ENCODE measurements around the gene ECHS1.
"Not testable (repeated sequence)": the region's sequence is repeated elsewhere in the genome, so short reads cannot be mapped to it uniquely, and the experiment has no call there.

The ECHS1 gene

DNA sequence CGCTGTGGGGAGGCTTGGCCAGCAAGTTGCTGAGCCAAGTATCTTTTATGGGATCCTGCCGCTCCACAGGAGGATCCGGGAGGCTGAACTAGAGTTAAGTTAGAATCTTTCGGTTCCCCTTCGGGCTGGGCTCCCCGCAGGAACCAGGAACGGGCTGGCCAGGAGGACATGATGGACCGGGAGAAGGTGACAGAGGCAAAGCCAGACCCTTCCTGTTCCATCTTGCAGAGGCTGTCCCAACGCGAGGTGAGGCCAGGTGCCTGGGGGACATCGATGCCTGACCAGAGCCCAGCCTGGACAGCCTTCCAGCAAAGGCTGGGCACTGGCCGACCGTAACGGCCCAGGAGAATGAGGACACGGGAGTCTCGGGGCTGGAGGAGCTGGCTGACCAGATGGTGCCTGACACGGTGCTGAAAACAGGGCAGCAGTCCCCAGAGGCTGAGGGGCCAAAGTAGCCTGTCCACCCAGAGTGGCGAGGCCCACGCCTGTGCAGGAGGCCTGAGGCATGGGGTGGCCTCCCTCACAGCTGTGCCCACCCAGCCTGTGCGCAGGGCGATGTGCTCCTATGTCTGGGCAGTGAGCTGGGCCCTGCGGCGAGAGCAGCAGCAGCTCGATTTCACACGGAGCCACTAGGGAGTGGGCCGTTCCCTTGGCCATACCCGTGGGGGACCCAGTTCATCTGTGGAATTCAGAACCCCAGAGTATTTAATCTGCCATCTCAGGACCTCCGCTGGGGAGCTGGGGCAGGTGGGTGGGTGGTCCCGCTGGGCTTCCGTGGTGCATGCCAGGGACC lies 4.1 kb upstream of the ECHS1 start:
- DNase-seq = no peak

DNA sequence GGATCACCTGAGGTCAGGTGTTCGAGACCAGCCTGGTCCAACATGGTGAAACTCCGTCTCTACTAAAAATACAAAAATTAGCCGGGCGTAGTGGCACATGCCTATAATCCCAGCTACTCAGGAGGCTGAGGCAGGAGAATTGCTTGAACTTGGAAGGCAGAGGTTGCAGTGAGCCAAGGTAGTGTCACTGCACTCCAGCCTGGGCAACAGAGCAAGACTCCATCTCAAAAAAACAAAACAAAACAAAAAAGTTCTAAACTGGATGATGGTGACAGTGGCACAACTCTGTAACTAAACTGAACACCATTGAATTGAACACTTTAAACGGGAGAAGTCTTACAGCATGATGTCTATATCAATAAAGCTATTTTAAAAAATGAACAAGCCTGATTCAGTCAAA lies 3.0 kb upstream of the ECHS1 start:
- DNase-seq = not testable (repeated sequence)

DNA sequence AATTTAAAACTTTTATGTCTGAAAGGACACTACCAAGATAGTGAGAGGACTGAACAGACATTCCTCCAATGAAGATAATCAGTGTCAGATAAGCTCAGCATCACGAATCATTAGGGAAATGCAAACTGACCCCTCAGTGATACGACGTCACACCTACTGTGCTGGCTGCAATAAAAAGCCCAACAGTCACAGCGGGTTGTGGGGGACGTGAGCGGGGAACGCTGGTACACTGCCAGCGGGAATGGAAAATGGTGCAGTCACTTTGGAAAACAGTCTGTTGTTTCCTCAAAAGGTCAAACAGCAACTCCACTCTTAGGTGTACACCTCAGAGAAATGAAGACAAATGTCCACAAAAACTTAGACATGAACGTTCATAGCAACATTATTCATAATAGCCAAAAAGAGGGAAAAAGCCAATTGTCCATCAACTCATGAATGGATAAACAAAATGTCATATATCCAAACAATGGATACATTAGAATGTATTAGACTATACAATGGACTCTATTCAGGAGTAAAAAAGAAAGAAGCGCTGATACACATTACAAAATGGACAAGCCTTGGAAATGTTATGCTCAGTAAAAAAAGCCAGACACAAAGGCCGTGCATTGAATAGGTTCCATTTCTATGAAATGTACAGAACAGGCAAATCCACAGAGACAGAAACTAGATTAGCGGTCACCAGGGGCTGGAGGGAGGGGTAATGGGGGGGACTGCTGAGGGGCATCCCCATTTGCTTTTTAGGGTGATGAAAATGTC lies 2.4 kb upstream of the ECHS1 start:
- no peak for DNase-seq

DNA sequence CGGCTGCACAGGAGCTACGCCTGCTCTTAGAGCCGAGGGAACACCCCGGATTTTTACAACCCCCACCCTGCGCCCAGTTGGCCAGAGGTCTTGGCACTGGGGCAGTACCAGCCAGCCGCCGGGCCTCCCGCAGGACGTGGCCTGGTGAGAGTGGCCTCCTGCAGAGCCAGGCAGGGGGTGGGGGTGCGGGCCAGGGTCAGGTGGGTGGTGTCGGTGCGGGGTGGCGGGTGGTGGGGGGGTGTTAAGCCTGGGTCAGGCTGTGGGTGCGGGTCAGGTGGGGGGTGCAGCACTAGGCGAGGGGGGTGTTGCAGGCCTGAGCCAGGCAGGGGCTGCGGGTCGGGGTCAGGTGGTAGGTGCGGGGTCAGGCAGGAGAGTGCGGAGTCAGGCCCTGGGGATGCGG lies 647 bp downstream of the ECHS1 start:
- no peak for DNase-seq

DNA sequence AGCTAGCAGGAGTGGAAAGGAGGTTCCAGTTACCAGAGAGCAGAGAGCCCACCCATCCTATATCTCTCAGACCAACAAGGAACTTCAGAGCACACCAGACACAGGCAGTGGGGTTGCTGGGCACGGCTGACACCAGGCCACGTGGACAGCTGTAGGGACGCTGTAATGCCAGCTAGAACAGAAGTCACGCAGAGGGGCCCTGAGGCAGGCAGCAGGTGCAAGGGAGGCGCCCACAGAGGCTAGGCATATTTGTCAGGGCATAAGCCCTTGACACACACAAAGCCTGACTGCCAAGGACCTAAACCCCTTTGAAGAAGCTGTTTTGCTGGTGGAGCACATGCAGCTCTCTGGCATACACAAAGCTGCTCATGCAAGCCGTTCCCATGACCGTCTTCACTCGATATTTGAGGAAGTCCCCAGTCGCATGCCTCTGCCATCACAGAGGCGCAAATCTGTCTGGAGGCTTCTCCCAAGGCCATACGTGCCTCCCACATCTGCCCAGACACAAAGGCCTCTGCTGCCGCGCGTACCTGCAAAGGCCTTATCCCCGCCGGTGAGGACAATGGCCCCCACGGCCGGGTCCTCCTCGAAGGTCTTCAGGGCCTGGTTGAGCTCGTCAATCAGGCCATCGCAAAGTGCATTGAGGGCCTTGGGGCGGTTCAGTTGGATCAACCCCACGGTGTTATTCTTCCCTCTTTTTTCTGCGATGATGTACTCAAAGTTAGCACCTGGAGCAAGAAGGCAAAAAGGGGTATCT lies 2.9 kb downstream of the ECHS1 start:
- DNase-seq = no peak

DNA sequence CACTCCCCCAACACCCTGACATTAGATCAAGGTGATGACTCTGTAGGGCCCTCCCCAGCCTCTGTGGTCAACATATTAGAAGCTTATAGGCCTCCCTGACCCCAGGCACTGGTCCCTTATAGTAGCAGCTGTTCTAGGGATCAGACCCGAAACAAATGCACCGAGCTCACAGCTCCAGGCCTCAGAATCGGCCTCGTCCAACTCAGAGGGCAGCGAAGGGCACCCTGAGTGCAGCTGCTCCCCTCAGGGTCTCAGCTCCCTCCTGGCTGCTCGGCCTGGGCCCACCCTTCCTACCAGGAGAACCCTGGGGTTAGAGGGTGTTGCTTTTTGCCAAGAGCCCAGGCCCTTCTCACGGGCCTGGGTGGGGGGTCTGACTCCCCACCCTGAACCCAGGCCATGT lies 5.0 kb downstream of the ECHS1 start:
- no peak for DNase-seq

DNA sequence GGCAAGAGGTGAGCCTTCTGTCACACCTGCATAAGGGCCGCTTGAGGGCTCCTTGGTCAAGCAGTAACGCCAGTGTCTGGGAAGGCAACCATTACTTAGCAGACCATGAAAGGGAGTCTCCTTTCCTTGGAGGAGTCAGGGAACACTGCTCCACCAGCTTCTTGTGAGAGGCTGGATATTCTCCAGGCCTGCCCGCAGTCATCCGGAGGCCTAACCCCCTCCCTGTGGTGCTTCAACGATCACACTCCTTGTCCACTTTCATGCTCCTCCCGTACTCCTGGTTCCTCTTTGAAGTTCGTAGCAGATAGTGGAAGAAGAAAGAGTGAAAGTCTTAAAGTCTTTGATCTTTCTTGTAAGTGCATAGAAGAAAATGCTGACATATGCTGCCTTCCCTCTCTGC lies 5.7 kb downstream of the ECHS1 start:
- DNase-seq = not testable (repeated sequence)

DNA sequence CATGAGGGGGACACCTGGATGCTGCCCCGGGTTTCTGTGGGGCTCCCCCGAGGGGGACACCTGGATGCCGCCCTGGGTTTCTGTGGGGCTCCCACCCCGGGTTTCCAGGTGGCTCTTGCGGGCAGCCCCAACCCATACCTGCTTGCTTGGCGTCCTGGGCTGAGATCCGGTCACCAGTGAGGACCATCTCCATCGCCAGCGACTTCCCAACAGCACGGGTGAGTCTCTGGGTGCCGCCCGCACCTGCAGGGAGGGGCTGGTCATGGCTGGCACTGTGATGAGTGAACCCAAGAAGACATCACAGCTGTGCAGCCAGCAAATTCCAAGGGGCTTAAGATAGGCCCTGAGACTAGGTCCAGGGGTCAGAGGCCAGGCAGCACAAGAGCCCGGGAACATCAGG lies 6.4 kb downstream of the ECHS1 start:
- DNase-seq = no peak

DNA sequence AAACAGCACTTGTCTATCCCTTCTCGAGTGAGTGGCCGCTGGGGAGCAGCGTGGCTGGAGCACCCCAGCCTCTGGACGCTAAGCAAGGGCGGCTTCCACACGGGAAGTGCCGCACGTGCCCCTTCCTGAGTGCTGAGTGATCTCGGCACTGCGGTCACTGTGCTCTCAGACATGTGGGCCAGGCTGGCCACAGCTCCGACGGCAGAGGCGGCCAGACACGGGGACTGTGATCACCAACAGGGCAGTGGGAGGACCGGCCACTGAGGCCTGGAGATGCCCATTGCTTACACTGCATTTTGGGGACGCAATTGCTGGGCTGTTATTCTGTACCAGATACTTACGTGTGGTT lies 7.0 kb downstream of the ECHS1 start:
- DNase-seq = no peak

DNA sequence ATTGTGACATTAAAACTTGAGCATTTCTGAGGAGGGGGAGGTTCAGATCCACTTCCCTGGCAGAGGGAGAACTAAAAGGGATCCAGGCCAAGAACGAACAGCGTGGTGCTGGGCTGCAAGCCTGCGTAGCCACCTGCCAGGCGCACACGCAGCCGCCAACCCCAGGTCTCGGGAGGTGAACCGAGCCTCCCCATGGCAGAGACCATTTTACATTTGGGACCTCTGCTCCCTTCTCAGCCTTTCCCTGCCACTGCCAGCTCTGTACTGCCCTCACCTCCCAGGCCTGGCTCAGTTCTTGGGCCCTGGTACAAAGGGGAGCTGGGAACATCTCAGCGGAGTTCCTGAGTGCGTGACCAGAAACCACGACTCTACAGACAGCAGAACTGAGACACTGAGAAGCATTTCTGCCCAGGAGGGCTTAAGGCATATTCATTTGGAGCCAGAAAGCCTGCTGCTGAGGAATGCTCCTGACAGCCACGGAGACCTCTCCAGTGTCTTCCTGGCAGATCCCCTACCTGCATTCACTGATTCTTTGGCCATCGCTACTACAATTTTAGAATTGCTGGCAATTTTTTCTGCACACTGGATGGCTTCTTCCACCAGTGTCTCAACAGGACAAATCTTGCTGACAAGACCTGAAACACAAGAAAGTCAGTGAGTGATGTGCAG lies 7.6 kb downstream of the ECHS1 start:
- DNase-seq = no peak

DNA sequence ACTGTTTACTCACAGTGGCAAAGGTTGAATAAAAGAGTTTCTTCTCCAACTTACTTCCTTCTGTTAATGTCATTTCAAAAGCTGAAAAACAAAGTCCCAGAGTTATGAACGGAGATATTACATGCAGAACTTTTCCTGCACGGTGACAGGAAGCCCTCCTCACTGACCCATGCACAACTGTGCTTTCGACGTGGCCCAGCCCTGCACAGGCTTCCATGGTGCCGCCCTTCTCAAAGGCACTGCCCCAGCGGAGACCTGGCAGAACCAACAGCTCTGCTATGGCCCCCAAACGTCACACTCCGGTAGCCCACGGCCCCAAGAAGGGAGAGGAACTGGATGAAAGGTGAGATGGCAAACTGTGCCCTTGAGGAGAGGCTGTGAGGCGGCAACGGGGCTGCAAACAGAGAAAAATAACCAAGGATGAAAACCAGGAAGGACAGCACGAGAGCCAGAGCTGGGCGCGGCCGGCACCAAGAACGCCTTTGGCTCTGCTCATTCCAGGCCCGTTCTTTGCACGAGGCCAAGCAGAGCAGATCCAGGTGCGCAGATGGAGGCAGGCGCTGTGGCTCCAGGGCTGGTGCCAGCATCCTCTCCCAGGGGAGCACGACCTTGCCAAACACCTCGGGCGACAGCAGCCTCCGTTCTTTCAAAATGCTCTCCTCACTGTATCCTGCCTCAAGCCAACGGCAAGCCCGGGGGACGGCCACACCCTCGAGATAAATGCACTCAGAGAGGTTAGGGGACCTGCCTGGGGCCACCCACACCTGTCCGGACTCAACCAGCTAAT lies 8.3 kb downstream of the ECHS1 start:
- no peak for DNase-seq

DNA sequence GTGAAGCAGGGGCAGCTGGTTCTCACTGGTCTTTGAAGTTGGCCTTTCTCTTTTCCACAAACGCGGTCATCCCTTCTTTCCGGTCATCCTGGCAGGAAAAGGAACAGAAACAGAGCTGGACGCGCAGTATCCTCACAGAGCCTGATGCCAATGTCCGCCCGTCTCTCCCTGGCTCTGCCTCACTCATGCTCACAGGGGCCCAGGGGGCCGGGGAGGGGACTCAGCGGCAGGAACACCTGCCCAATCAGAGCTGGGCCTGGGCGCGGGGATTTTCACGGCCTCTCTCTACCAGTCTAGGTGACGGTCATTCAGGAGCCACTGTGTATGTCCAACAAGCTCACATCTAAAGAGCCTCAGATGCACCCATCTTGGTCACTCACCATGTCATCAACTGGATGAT lies 10.3 kb downstream of the ECHS1 start:
- no peak for DNase-seq

DNA sequence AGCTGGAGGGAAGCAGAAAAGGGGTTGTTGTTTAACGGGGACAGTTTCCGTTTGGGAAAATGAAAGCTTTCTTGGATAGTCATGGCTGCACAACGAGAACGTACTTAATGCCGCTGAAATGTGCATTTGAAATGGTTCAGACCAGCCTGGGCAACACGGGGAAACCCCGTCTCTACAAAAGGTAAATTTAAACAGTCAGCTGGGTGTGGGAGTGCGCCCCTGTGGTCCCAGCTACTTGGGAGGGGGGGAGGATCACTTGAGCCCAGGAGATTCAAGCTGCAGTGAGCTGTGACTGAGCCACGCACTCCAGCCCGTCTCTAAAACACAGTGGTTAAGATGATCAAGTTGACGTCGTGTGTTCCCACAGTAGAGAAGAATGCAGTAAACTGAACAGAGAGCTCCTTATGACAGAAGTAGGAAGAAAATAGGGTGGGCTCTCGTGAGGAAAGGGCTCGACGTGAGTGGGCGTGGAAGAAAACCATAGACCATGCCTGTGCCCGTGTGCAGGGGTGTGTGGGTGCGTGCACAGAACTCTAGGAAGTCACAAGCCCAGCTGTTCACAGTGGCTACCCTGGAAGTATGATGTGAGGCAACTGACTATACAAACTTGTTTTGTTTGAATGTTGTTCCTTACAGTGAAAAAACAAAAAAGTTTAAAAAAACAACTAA lies 11.2 kb downstream of the ECHS1 start:
- DNase-seq = no peak

DNA sequence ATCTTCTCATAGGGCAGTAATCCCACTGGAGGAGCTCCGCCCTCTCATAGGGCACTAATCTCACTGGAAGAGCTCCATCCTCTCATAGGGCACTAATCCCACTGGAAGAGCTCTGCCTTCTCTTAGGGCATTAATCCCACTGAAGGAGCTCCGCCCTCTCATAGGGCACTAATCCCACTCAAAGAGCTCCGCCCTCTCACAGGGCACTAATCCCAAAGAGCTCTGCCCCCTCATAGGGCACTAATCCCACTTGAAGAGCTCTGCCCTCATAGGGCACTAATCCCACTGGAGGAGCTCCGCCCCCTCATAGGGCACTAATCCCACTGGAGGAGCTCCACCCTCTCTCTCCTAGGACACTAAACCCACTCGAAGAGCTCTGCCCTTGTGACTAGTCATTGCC lies 11.9 kb downstream of the ECHS1 start:
- DNase-seq = no peak

DNA sequence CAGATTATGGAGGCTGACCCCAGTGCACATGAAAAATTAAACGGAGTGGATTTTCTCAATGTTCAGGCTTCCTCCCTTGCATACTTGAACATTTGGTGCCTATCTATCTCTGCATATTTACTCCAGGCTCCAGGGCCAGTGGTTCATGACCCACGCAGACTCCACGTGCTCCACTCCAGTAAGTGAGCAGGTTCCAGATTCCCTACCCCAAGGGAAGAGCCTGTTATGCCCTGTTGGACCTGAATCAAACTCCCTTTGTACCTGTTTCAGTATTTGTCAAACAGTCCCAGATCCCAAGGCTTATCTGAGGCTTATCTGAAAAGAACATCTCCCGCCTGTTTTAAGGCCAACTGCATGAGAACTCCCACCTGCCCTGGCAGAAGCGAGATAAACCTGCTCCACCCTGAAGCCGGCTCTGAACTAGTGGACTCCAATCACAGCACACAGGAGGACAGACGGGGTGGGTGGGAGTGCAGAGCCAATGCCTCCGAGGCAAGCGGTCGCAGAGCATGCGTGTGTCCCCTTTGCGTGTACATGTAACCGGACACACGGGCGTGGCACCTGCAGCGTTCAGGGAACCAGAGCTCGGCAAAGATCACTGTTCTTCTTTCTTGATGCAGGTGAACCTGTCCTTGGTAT lies 13.1 kb downstream of the ECHS1 start:
- no peak for DNase-seq

DNA sequence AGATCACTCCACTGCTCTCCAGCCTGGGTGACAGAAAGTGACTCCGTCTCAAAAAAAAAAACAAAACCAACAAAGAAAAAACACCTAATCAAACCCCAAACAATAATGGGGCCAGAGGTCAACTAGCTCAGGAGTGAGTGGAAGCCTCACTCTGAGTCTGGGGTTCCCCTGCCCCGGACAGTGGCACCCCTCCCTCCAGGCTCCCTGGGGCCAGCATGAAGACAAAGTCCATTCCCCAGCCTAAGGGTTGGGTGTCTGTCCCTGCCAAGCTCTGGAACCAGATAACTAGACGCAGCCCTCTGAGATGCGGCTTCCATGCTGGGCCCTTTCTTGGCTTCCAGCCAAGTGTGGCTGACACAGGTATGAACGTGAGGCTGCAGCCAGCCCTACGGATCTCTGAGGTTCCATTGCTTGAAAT lies 13.6 kb downstream of the ECHS1 start:
- DNase-seq = no peak

DNA sequence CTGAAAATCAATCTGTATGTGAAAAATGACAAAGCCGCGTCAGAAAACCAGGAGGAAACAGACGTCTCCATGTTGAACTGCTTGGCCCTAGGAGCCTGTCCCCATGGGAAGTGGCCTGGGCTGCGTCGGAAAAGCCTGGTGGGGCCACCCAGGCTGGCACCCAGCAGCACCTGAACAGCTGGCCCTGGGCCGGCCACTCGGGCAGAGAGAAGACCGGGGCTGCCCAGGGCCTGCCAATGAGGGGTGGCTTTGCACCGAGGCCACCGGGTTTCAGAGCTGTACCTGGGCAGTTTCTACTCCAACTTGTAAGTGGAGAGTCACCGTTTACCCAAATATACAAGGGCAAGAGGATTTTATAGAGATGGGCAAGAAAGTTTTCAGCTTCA lies 14.2 kb downstream of the ECHS1 start:
- DNase-seq = no peak

DNA sequence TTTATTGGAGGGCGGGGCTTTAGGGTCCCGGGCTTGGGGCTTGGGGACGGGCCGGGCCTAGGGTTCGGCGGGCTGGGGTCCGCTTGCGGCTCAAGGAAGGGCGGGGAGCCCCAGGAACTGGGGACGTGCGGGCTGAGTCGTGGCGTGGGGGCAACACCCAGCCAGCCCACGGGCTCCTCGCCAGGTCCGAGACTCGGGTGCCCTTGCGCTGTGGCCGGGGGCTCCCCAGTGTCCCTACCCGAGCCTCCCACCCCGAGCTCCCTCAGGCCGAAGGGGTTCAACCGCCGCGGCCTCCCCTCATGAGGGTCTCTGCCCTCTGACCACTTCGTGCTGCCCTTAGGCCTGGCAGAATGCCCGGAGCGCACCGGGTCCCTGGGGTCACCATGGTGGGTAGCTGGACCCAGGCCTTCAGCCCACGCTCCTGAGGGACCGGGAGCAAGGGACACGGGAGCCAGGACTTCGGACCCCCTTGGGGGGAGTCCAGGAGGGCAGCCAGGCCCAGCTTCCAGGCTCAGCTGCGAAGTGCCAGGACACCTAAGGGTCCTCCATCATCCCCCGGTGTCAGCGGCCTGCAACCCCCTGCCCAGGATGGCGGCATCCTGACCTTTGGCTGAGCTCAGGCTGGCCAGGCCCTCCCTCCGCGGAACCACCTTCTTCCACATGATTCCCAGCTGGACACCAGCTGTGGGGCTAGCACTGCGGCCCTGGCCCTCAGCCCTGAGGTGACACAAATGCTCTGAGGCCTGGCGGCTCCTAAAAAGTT lies 14.8 kb downstream of the ECHS1 start:
- DNase-seq = no peak

DNA sequence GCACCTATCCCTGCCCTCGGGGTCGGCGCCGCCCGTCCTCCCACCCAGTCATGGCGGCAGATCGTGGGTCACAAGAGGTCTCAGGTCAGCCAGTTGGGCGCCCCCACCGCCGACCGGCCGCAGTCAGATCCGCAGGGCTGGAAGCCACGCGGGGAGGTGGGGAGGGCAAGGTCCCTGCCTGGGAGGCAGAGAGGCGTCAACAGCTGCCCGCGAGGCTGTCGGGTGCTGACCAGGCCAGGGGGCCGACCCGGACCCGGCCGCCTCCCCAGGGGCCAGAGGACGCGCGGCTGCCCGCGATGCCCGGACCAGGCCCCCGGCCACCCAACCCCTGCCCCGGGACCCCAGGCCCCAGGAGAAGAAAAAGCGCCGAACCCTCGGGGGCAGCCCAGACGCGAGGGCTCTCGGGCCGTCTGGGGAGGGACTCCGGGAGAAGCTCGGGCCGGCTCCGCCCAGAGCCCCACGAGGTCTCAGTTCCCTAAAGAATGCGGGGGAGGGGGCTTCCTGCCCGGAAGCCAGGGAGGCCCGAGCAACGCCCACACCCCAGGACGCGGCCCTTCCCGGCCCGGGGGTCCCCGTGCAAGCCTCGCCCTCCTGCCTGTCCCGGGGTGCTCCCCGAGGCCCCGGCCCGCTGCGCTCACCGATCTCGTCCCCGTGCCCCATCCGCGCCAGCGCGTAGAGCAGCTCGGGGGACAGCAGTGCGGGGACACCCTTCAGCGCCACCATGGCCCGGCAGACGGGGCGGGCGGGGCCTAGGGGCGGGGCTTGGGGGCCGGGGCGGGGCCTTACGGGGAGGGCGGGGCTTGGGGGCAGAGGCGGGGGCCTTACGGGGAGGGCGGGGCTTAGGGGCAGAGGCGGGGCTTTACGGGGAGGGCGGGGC lies 15.6 kb downstream of the ECHS1 start, which contains the start of gene FUOM:
Gene FUOM, minus strand, starts transcription at position 735 of the 877 bp plus-strand sequence. Its CDS starts 12 bp downstream, at position 723.
- DNase-seq = peak; percentile 63

Measured in activated CD8-positive, alpha-beta memory T cell treated with anti-CD3 and anti-CD28 coated beads, Interleukin-2, amount 50 U/mL, for 4 hours (primary cell).